Gastrocnemius medialis (tissue), 4 donors: ENCODE data around the gene NOXA1. TPM values are rescaled to one million over a fixed set of nuclear protein-coding genes. Genes with fewer than 3 reads are reported as not detected.
A peak's percentile ranks its signal among the peaks of the same experiment; 100 is the strongest.

ENCODE experiments used
- ATAC-seq, 2 donors: fragments of 150-250 bp; one replicate each; pipeline ENCODE4 v1.9.1; 2016
- DNase-seq, 2 donors: peaks; one replicate each; pipeline ENCODE4 v3.0.0-alpha.2; 2019
- H3K27ac ChIP-seq, 4 donors: fragments of 200-600 bp; sonication (generic); 1 replicate in 1 of 4; 2 replicates in 3 of 4; pipeline ENCODE4 v1.5.1; 2016 to 2018; ENCODE audit warnings: mild to moderate bottlenecking in 2 of 4, moderate library complexity in 1 of 4
- H3K27me3 ChIP-seq, 3 donors: fragments of 200-600 bp; sonication (generic) in 2 of 3; 1 replicate in 1 of 3; 2 replicates in 2 of 3; pipeline versions ENCODE4 v1.5.1 to v1.6.0; 2016 to 2019; ENCODE audit warnings: mild to moderate bottlenecking in 1 of 3, moderate library complexity in 1 of 3
- H3K36me3 ChIP-seq, 2 donors: fragments of 200-600 bp; sonication (generic) in 1 of 2; one replicate each; pipeline ENCODE4 v1.5.1; 2017 to 2018
- H3K4me1 ChIP-seq, 2 donors: fragments of 200-600 bp; sonication (generic) in 1 of 2; one replicate each; pipeline ENCODE4 v1.5.1; 2016 to 2017; ENCODE audit warnings: mild to moderate bottlenecking in 2 of 2
- H3K4me3 ChIP-seq, 4 donors: fragments of 200-600 bp; sonication (generic) in 3 of 4; 1 replicate in 1 of 4; 2 replicates in 3 of 4; pipeline ENCODE4 v1.5.1; 2016 to 2019; ENCODE audit warnings: mild to moderate bottlenecking in 2 of 4
- H3K9me3 ChIP-seq, 3 donors: fragments of 200-600 bp; sonication (generic) in 2 of 3; 1 replicate in 1 of 3; 2 replicates in 2 of 3; pipeline ENCODE4 v1.5.1; 2016 to 2019
- POLR2A ChIP-seq, 2 donors: fragments of 450-650 bp; IDR thresholded peaks; one replicate each; pipeline ENCODE4 v1.6.1; 2017; ENCODE audit warnings: antibody characterized with exemption in 2 of 2, mild to moderate bottlenecking in 2 of 2, moderate library complexity in 2 of 2
- in situ Hi-C, 4 donors: fragments of 200-750 bp; cut with MboI; loops; one replicate each; pipeline versions ENCODE4 v1.15.0 to v1.8.0; 2017; ENCODE audit warnings: low sequenced_read_pairs in 4 of 4
- intact Hi-C: fragments of 100-400 bp; cut with DNase I; formaldehyde crosslinking; loops from one replicate; pipeline ENCODE4 v1.15.1; 2023; ENCODE audit warnings: low total_unique reads
- total RNA-seq, 4 donors: library from RNA; depleted of rRNA; stranded (reverse); fragments of >200 nt; gene quantifications; one replicate each; pipeline versions ENCODE4 v1.1.0 to v1.2.3, GENCODE V29; 2016
- TF ChIP-seq, protein P1 (sequence below), 5 experiments: fragments of 450-650 bp in 3 of 5; fragments of 200-600 bp in 2 of 5; sonication (generic) in 2 of 5; IDR thresholded peaks in 4 of 5; conservative IDR thresholded peaks in 1 of 5; 1 replicate in 4 of 5; 2 replicates in 1 of 5; pipeline ENCODE4 v1.5.1; 2016 to 2019; ENCODE audit warnings: antibody characterized with exemption in 5 of 5, mild to moderate bottlenecking in 3 of 5, moderate library complexity in 3 of 5

Gene NOXA1
- total RNA-seq = 1 to 10 TPM in 3 of 4 donors, under 1 TPM in 1; 0.41 to 2.5 (median 1.8) TPM

DNA sequence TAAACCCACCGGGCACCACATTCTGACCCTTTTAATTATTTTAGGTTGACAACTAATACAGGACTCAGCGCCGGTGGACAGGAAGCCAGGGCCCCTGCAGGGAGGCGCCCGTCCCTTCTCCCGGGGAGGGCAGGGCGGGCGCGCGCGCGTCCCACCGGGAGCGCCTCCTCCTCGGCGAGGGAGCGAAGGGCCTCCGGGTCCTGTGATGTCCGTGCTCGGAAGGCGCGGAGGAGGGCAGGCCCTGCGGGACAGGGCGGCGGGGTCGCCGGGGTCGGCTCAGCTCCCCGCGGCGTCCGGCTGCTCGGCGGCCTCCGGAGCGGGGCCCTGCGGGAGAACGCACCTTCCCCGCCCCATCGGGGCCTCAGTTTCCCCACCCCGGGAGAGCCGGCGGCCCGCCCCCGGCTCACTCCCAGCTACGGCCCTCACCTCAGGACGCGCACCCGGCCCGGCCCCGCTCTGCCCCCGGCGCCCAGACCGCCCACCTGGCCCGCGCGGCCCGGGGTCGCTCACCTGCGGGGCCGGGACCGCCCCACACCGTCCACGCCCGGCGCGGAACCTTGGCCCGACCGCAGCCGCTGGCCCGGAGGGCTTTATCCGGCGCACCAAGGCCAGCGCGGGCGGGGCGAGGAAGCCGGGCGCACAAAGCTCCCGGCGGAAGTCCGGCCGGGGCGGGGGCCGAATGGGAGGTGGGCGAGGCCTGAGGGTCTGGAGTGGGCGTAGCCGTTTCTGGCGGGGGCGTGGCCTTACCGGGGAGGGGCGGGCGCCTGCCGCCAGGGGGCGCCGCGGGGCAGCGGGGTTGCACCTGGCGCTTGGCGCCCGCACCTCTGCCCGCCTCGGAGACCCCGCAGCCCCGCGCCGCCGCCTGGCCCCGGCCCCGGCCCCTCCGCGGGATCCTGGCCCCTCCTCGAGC is at the start of gene NOXA1, which contains the start of gene EXD3:
NOXA1 (plus strand) TSS at position 790 of the 910 bp plus-strand sequence. CDS start 137 bp downstream, outside the sequence.
EXD3 (minus strand) TSS at position 559 of the 910 bp plus-strand sequence. CDS start 27,805 bp downstream, outside the sequence.
- Histone ChIP-seq H3K4me1 (peaks cover 14 to 29% of the 10 kb centered on the region in 2 donors), H3K27ac (peak within 1 kb of the TSS; percentile 68 to 81 (median 78)), H3K36me3 (no peaks in the 10 kb centered on the region), H3K4me3 (peak within 1 kb of the TSS; percentile 74 to 91 (median 82)), H3K9me3 (no peaks in the 10 kb centered on the region), H3K27me3 (no peaks in the 10 kb centered on the region)
- intact Hi-C loops = loop anchor here (1.0 to 10.0 kb wide), 4 partner anchors 22 to 938 kb away; partner anchors contain the start of genes MRPL41, NSMF and SEC16A
- peak; percentile 85 to 90 for DNase-seq
- TF ChIP-seq, protein P1, sequence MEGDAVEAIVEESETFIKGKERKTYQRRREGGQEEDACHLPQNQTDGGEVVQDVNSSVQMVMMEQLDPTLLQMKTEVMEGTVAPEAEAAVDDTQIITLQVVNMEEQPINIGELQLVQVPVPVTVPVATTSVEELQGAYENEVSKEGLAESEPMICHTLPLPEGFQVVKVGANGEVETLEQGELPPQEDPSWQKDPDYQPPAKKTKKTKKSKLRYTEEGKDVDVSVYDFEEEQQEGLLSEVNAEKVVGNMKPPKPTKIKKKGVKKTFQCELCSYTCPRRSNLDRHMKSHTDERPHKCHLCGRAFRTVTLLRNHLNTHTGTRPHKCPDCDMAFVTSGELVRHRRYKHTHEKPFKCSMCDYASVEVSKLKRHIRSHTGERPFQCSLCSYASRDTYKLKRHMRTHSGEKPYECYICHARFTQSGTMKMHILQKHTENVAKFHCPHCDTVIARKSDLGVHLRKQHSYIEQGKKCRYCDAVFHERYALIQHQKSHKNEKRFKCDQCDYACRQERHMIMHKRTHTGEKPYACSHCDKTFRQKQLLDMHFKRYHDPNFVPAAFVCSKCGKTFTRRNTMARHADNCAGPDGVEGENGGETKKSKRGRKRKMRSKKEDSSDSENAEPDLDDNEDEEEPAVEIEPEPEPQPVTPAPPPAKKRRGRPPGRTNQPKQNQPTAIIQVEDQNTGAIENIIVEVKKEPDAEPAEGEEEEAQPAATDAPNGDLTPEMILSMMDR (IDR thresholded peaks at IDR 0.05 in 4 of 5, conservative IDR thresholded peaks at IDR 0.05 in 1 of 5) = peak; percentile 61 to 98 (median 96)
- TF ChIP-seq POLR2A (IDR thresholded peaks at IDR 0.05) = peak; percentile 56 to 66
- in situ Hi-C loops = loop anchor here in 3 of 4 donors (25.0 kb wide), 1 partner anchor 136 kb away; the partner anchor contains the start of gene TOR4A (in 3 of the 3)
- ATAC-seq = peak; percentile 89 to 92

DNA sequence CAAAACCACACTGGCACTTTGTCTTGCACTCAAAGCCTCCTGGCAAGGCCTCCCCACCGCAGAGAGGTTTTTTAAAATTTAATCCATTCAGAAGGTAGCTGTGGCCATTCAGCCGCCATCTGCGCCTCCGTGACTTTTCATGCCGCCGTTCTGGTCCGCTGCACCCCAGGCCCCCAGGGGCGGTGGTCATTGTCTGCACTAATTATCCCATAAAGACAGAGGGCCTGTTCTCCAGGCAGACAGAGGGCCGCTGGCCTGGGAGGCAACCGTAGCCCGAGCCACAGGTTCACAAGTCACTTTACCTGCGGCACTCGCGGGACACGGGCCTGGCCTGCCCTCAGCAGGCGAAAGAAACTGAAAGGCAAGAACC is 49.6 kb upstream of the NOXA1 start:
- in situ Hi-C loops (no loop called here), intact Hi-C loops (no loop called here)
- Histone ChIP-seq H3K4me3 (no peak overlapping the region), H3K36me3 (no peaks in the 10 kb centered on the region), H3K4me1 (no peaks in the 10 kb centered on the region), H3K27me3 (no peaks in the 10 kb centered on the region), H3K27ac (no peak overlapping the region), H3K9me3 (no peaks in the 10 kb centered on the region)
- ATAC-seq = no peak
- TF ChIP-seq, protein P1 (IDR thresholded peaks at IDR 0.05 in 4 of 5, conservative IDR thresholded peaks at IDR 0.05 in 1 of 5) = no peak
- no peak for DNase-seq

DNA sequence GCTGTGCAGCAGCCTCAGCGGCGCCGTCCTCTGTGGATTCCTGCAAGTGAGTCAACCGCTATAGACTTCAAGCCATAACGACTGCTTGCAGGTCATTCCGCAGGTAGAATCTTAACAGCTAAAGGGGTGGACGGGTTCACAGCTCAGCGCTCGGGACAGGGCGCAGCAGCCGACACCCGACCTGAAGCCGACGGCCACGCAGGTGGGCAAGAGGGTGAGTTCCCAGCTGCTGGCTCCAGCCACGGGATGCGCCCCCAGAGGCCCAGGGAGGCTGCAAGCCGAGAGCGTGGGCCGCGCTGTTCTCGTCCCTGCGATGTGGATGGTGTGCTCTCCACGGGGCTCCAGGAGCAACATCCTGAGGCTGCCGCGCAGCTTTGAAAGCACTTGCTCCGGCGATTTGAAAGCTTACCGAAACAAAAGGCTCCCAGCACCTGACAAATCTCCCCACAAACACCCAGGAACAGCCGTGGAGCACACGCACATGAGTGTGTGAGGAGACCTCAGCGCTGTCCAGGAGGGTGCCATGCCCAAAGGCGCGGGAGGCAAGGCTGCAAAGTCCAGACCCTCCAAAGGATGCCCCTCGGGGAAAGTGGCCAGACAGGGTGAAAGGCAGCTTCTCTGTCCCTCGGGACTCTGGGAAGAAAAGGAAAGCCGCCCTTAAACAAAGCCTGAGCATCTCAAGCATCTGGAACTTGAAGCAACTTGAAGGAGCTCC is 48.9 kb upstream of the NOXA1 start:
- ATAC-seq (no peak), DNase-seq (no peak)
- Histone ChIP-seq H3K36me3 (no peaks in the 10 kb centered on the region), H3K4me1 (no peaks in the 10 kb centered on the region), H3K27ac (no peak overlapping the region), H3K9me3 (no peaks in the 10 kb centered on the region), H3K4me3 (no peak overlapping the region), H3K27me3 (no peaks in the 10 kb centered on the region)
- in situ Hi-C loops (no loop called here), intact Hi-C loops (no loop called here)
- no peak for TF ChIP-seq POLR2A (IDR thresholded peaks at IDR 0.05)
- TF ChIP-seq, protein P1 (IDR thresholded peaks at IDR 0.05 in 4 of 5, conservative IDR thresholded peaks at IDR 0.05 in 1 of 5) = no peak

GRCh38 chr9:137375321-137376058 is 47.7 kb upstream of the NOXA1 start:
- H3K27ac ChIP-seq = no peak overlapping the region
- TF ChIP-seq, protein P1 (IDR thresholded peaks at IDR 0.05 in 4 of 5, conservative IDR thresholded peaks at IDR 0.05 in 1 of 5) = no peak
- no peak for TF ChIP-seq POLR2A (IDR thresholded peaks at IDR 0.05)
- H3K36me3 ChIP-seq = no peaks in the 10 kb centered on the region
- H3K9me3 ChIP-seq = no peaks in the 10 kb centered on the region
- in situ Hi-C loops (no loop called here), intact Hi-C loops (no loop called here)
- H3K4me3 ChIP-seq = no peak overlapping the region
- no peaks in the 10 kb centered on the region for H3K27me3 ChIP-seq
- H3K4me1 ChIP-seq = no peaks in the 10 kb centered on the region
- DNase-seq (no peak), ATAC-seq (no peak)
